ENCODE measurements around the gene NR2E3.

Gene NR2E3

DNA sequence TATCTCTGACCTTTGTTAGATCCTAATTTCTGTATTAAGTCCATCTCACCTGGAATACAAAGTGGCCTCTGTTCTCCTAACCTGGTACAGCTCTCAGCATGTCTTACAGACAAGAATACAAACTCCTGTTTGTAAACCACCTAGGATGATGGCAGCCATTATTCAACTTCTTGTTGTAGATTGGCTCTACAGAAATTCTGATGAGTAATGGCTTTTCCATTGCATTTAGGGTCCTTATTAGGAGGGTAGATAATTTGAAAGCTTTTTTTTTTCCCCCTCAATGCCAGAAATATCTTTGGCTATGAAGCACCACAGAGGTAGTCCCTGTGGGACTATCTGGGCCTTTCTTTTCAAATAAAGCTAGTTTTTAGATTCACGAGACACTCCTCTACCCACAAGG, 9.8 kb downstream of the NR2E3 start:
- TF ChIP-seq ZBTB7A (IDR thresholded peaks at IDR 0.05; ENCODE audit: low read depth) (no peak), YY1 (IDR thresholded peaks at IDR 0.05; ENCODE audit: low read depth) (no peak), TEAD4 (IDR thresholded peaks at IDR 0.05) (no peak), TAF1 (IDR thresholded peaks at IDR 0.05; ENCODE audit: low read depth) (no peak), FOXM1 (IDR thresholded peaks at IDR 0.05; ENCODE audit: borderline replicate concordance, low read depth) (no peak)
- TF ChIP-seq, protein P1, sequence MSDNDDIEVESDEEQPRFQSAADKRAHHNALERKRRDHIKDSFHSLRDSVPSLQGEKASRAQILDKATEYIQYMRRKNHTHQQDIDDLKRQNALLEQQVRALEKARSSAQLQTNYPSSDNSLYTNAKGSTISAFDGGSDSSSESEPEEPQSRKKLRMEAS (IDR thresholded peaks at IDR 0.05), result no peak
- TF ChIP-seq, protein P2, sequence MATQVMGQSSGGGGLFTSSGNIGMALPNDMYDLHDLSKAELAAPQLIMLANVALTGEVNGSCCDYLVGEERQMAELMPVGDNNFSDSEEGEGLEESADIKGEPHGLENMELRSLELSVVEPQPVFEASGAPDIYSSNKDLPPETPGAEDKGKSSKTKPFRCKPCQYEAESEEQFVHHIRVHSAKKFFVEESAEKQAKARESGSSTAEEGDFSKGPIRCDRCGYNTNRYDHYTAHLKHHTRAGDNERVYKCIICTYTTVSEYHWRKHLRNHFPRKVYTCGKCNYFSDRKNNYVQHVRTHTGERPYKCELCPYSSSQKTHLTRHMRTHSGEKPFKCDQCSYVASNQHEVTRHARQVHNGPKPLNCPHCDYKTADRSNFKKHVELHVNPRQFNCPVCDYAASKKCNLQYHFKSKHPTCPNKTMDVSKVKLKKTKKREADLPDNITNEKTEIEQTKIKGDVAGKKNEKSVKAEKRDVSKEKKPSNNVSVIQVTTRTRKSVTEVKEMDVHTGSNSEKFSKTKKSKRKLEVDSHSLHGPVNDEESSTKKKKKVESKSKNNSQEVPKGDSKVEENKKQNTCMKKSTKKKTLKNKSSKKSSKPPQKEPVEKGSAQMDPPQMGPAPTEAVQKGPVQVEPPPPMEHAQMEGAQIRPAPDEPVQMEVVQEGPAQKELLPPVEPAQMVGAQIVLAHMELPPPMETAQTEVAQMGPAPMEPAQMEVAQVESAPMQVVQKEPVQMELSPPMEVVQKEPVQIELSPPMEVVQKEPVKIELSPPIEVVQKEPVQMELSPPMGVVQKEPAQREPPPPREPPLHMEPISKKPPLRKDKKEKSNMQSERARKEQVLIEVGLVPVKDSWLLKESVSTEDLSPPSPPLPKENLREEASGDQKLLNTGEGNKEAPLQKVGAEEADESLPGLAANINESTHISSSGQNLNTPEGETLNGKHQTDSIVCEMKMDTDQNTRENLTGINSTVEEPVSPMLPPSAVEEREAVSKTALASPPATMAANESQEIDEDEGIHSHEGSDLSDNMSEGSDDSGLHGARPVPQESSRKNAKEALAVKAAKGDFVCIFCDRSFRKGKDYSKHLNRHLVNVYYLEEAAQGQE (IDR thresholded peaks at IDR 0.05; ENCODE audit: low read depth), result no peak

DNA sequence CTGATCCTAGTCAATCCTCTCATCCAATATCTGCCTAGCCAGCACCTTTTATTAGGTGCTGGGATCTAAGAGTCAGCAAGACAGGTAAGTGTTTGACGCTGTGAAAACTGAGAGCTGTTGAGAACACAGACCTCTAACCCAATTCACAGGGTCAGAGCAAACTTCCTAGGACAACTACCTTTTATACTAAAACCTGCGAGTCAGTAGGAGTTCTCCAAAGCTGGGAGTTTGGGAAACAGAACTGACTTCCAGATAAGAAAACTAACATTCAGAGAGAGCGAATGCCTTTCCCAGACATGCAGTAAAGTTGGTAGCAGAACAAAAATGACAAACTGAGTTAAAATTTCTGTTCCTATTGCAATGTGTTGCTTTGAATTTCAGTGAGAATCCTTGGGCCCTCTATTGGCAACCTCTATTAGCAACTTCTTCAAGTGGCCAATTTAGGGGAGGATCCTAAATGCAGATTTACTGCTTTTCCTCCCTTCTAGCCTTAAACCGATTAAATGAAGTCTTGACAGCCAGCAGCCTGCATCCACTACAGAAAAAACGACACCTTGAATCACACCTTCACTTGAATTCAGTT, 11.3 kb downstream of the NR2E3 start:
- TF ChIP-seq TCF12 (IDR thresholded peaks at IDR 0.05; ENCODE audit: low read depth) (no peak), RAD21 (IDR thresholded peaks at IDR 0.05; ENCODE audit: low read depth) (no peak), CREB1 (IDR thresholded peaks at IDR 0.05; ENCODE audit: low read depth) (no peak), ZBTB7A (IDR thresholded peaks at IDR 0.05; ENCODE audit: low read depth) (no peak), TAF1 (IDR thresholded peaks at IDR 0.05; ENCODE audit: low read depth) (no peak), NFIC (IDR thresholded peaks at IDR 0.05) (no peak), EP300 (IDR thresholded peaks at IDR 0.05; ENCODE audit: borderline replicate concordance) (no peak), YY1 (IDR thresholded peaks at IDR 0.05; ENCODE audit: low read depth) (no peak), TEAD4 (IDR thresholded peaks at IDR 0.05) (no peak), FOXM1 (IDR thresholded peaks at IDR 0.05; ENCODE audit: borderline replicate concordance, low read depth) (no peak), EGR1 (IDR thresholded peaks at IDR 0.05) (no peak)
- TF ChIP-seq, protein P3, sequence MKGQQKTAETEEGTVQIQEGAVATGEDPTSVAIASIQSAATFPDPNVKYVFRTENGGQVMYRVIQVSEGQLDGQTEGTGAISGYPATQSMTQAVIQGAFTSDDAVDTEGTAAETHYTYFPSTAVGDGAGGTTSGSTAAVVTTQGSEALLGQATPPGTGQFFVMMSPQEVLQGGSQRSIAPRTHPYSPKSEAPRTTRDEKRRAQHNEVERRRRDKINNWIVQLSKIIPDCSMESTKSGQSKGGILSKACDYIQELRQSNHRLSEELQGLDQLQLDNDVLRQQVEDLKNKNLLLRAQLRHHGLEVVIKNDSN (IDR thresholded peaks at IDR 0.05), result no peak
- TF ChIP-seq, protein P2 (IDR thresholded peaks at IDR 0.05; ENCODE audit: low read depth), result no peak

DNA sequence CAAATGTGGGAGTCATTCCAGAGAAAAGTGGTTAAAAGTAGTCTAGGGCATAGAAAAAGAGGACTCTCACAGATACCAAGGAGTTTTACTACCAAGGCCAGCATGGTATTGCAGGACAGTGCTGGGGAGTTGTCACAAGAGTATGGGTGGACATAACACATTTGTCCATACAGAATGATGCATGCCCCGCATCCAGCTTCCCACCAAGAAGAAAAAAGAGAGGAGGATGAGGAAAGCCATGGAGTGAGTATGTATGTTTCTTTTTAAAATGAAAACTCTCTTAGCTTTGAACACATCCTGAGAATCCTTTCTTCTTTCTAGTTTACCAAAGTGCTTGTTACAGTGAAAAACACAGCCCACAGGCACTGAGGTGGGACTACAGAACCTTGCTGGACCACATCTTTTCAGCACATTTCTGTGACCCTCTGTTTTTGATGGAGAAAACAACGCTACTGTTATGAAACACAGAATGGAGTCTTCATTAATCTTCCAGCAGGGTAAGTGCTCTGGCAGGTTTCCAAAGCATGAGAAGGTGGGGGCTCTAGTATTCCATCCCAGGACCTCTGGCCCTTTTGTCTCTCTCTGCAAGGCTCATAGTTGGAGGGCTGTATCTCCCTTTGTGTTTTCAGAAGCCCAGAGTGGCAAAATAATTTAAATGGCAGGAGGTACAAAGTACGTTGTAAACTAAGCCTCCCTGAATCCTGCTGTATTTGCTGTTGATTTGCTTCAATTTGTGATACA, 12.7 kb downstream of the NR2E3 start:
- TF ChIP-seq TEAD4 (IDR thresholded peaks at IDR 0.05), result no peak
- TF ChIP-seq TCF12 (IDR thresholded peaks at IDR 0.05; ENCODE audit: low read depth), result no peak
- TF ChIP-seq YY1 (IDR thresholded peaks at IDR 0.05; ENCODE audit: low read depth), result no peak
- TF ChIP-seq CREB1 (IDR thresholded peaks at IDR 0.05; ENCODE audit: low read depth), result no peak
- TF ChIP-seq TAF1 (IDR thresholded peaks at IDR 0.05; ENCODE audit: low read depth), result no peak
- no peak for TF ChIP-seq EGR1 (IDR thresholded peaks at IDR 0.05)
- TF ChIP-seq FOXM1 (IDR thresholded peaks at IDR 0.05; ENCODE audit: borderline replicate concordance, low read depth), result no peak
- TF ChIP-seq, protein P1 (IDR thresholded peaks at IDR 0.05), result no peak
- no peak for TF ChIP-seq NFIC (IDR thresholded peaks at IDR 0.05)
- no peak for TF ChIP-seq ZBTB7A (IDR thresholded peaks at IDR 0.05; ENCODE audit: low read depth)
- no peak for TF ChIP-seq EP300 (IDR thresholded peaks at IDR 0.05; ENCODE audit: borderline replicate concordance)
- no peak for TF ChIP-seq RAD21 (IDR thresholded peaks at IDR 0.05; ENCODE audit: low read depth)

DNA sequence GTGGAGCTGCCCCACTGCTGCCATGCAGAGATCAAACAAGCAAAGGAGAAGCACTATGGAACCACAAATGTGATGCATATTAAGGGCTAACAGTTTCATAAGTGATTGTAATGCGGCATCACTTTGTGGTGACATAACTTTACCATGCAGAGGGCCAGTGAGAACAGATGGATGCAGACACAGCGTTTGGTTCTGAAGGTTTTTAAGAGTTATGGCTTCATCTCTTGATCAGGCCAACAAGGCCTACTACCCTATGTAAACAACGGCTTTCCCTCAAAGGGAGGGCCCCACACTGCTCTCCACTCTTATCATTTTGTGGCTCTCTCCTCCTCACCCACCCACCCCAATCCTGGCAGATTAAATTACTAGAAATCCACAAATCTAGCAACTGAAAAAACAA, 13.4 kb downstream of the NR2E3 start:
- TF ChIP-seq CEBPB (IDR thresholded peaks at IDR 0.05) (no peak), EP300 (IDR thresholded peaks at IDR 0.05; ENCODE audit: borderline replicate concordance) (no peak), NFIC (IDR thresholded peaks at IDR 0.05) (no peak)
- TF ChIP-seq, protein P1 (IDR thresholded peaks at IDR 0.05), result no peak

DNA sequence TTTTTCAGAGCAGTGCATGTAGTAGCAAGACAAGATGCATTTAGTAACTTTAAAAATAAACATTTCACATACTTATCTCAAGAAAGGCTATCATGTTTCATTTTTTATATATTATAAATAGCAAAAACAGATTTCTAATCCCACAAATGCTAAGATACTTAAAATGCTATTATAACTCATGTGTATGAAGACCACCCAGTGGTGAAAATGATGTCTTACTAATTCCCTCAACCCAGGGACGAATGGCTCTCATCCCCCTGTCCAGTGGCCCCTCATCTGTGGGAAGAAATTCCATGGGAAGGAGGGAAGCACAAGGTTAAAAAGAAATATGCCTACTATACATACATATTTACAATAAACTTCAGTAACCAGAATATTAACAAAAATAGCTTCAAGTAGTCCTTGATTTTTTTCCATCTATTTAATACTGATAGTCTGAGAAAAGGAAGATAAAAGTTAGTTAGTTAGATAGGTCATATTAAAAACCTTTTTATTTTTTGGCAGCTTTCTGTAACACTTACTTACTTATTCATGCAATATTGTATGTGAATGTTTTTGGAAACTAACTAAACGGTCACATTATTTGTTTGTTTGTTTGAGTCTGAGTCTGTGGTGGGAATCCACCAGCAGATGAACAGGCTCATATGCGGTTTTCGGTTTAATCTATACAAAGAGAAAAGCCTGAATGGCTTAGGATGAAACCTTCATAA, 14.8 kb downstream of the NR2E3 start:
- TF ChIP-seq, protein P3 (IDR thresholded peaks at IDR 0.05), result no peak
- TF ChIP-seq ZBTB7A (IDR thresholded peaks at IDR 0.05; ENCODE audit: low read depth), result no peak
- TF ChIP-seq, protein P2 (IDR thresholded peaks at IDR 0.05; ENCODE audit: low read depth), result no peak
- TF ChIP-seq NFIC (IDR thresholded peaks at IDR 0.05), result no peak
- TF ChIP-seq, protein P1 (IDR thresholded peaks at IDR 0.05), result no peak
- TF ChIP-seq TEAD4 (IDR thresholded peaks at IDR 0.05), result no peak
- no peak for TF ChIP-seq TCF12 (IDR thresholded peaks at IDR 0.05; ENCODE audit: low read depth)
- no peak for TF ChIP-seq EP300 (IDR thresholded peaks at IDR 0.05; ENCODE audit: borderline replicate concordance)
- no peak for TF ChIP-seq EGR1 (IDR thresholded peaks at IDR 0.05)
- no peak for TF ChIP-seq TAF1 (IDR thresholded peaks at IDR 0.05; ENCODE audit: low read depth)
- no peak for TF ChIP-seq FOXM1 (IDR thresholded peaks at IDR 0.05; ENCODE audit: borderline replicate concordance, low read depth)
